Smooth muscle cell (in vitro differentiated cells): ENCODE results near the gene LAG3. TPM values are rescaled to one million over a fixed set of nuclear protein-coding genes. Genes with fewer than 3 reads are reported as not detected.

ENCODE experiments used
- DNase-seq: peaks from one replicate; lab custom pipeline; 2025; ENCODE audit not compliant: unreplicated experiment; lab: John Stamatoyannopoulos, UW
- H2AFZ ChIP-seq: fragments of 200-600 bp; sonication (generic); 2 replicates; pipeline ENCODE4 v1.6.0; 2016; ENCODE audit warnings: antibody characterized with exemption, low read depth, mild to moderate bottlenecking
- H3F3A ChIP-seq: fragments of 200-600 bp; sonication (generic); 2 replicates; pipeline ENCODE4 v1.6.0; 2017; ENCODE audit warnings: antibody characterized with exemption, low read depth
- H3K27ac ChIP-seq: fragments of 200-600 bp; sonication (generic); 2 replicates; pipeline ENCODE4 v1.5.1; 2016; ENCODE audit warnings: low read depth, mild to moderate bottlenecking
- H3K27me3 ChIP-seq: fragments of 200-600 bp; sonication (generic); 2 replicates; pipeline ENCODE4 v1.6.1; 2016; ENCODE audit warnings: low read depth, mild to moderate bottlenecking
- H3K36me3 ChIP-seq: fragments of 200-600 bp; sonication (generic); 2 replicates; pipeline ENCODE4 v1.5.1; 2016; ENCODE audit warnings: low read depth
- H3K4me1 ChIP-seq: fragments of 200-600 bp; sonication (generic); 2 replicates; pipeline ENCODE4 v1.5.1; 2016; ENCODE audit warnings: low read depth
- H3K4me2 ChIP-seq: fragments of 200-600 bp; sonication (generic); 2 replicates; pipeline ENCODE4 v1.6.0; 2016; ENCODE audit warnings: mild to moderate bottlenecking
- H3K4me3 ChIP-seq: fragments of 200-600 bp; sonication (generic); 2 replicates; pipeline ENCODE4 v1.5.1; 2016; ENCODE audit warnings: mild to moderate bottlenecking
- H3K79me2 ChIP-seq: fragments of 200-600 bp; sonication (generic); 2 replicates; pipeline ENCODE4 v1.6.0; 2016; ENCODE audit warnings: low read depth, mild to moderate bottlenecking
- H3K9ac ChIP-seq: fragments of 200-600 bp; sonication (generic); 2 replicates; pipeline ENCODE4 v1.6.0; 2016; ENCODE audit warnings: low read depth
- H3K9me3 ChIP-seq: fragments of 200-600 bp; sonication (generic); replicated peaks from 2 replicates; pipeline ENCODE4 v1.5.1; 2016; ENCODE audit warnings: low read depth
- H4K20me1 ChIP-seq: fragments of 200-600 bp; sonication (generic); 2 replicates; pipeline ENCODE4 v1.6.0; 2016; ENCODE audit warnings: low read depth
- CTCF ChIP-seq: fragments of 200-600 bp; sonication (generic); IDR thresholded peaks from 2 replicates; pipeline ENCODE4 v1.5.1; 2017; ENCODE audit warnings: borderline replicate concordance, mild to moderate bottlenecking, antibody characterized with exemption; ENCODE audit not compliant: insufficient read depth, poor library complexity, severe bottlenecking
- WGBS: methylation state at CpG from one replicate; pipeline ENCODE4 v1.1.7; 2016; ENCODE audit warnings: low lambda C conversion rate; 5-methylcytosine and 5-hydroxymethylcytosine counted together
- polyA plus RNA-seq: library from polyadenylated mRNA; unstranded; fragments of >200 nt; fragmentation: Nextera tagmentation; extraction: Ambion mirVana; gene quantifications from 2 replicates; pipeline ENCODE4 v1.2.1, GENCODE V29; 2016
- total RNA-seq: library from RNA; depleted of rRNA; stranded (reverse); fragments of >200 nt; gene quantifications from 2 replicates; pipeline ENCODE4 v1.2.3, GENCODE V29; 2014

The LAG3 gene
- total and polyA plus RNA-seq, 2 experiments from 2014 or later, result 0.18 to 1.7 TPM

- no peaks in the 10 kb centered on the region for H3K9me3 ChIP-seq
- peaks cover 26% of the 10 kb centered on the region for H3K79me2 ChIP-seq
- WGBS, result 98% methylated on average over 28 of the region's 28 CpGs
- peaks cover 9% of the 10 kb centered on the region for H3F3A ChIP-seq
- H3K27me3 ChIP-seq, result no peaks in the 10 kb centered on the region
- H3K4me1 ChIP-seq, result peaks cover under 1% of the 10 kb centered on the region
- H3K27ac ChIP-seq, result no peak overlapping the region
- H3K9ac ChIP-seq, result no peak overlapping the region
- H4K20me1 ChIP-seq, result peaks cover 30% of the 10 kb centered on the region
- no peak for DNase-seq
- peaks cover 9% of the 10 kb centered on the region for H3K36me3 ChIP-seq
- no peak overlapping the region for H3K4me3 ChIP-seq
- H2AFZ ChIP-seq, result no peak overlapping the region
- TF ChIP-seq CTCF, result no peak
- no peak overlapping the region for H3K4me2 ChIP-seq
These were observed 23.6 kb upstream of the LAG3 start for GRCh38 chr12:6748761-6749160.

- no peaks in the 10 kb centered on the region for H3K27me3 ChIP-seq
- TF ChIP-seq CTCF, result no peak
- 91% methylated on average over 4 of the region's 4 CpGs for WGBS
- no peak for DNase-seq
- no peak overlapping the region for H3K27ac ChIP-seq
- H3K79me2 ChIP-seq, result peaks cover 26% of the 10 kb centered on the region
- H3F3A ChIP-seq, result peaks cover 6% of the 10 kb centered on the region
- no peak overlapping the region for H3K4me3 ChIP-seq
- peaks cover 6% of the 10 kb centered on the region for H3K4me1 ChIP-seq
- no peak overlapping the region for H3K4me2 ChIP-seq
- H4K20me1 ChIP-seq, result peaks cover 30% of the 10 kb centered on the region
- peaks cover 9% of the 10 kb centered on the region for H3K36me3 ChIP-seq
- H2AFZ ChIP-seq, result no peak overlapping the region
- no peaks in the 10 kb centered on the region for H3K9me3 ChIP-seq
- H3K9ac ChIP-seq, result no peak overlapping the region
These were observed 21.8 kb upstream of the LAG3 start for GRCh38 chr12:6750506-6750905.

- H3K9me3 ChIP-seq, result no peaks in the 10 kb centered on the region
- H3K27ac ChIP-seq, result no peak overlapping the region
- H3K4me1 ChIP-seq, result peaks cover 6% of the 10 kb centered on the region
- H3K9ac ChIP-seq, result peak overlapping the region; percentile 99
- TF ChIP-seq CTCF, result no peak
- WGBS, result 95% methylated on average over 7 of the region's 7 CpGs
- peaks cover 9% of the 10 kb centered on the region for H3K36me3 ChIP-seq
- peaks cover 4% of the 10 kb centered on the region for H3F3A ChIP-seq
- H3K4me3 ChIP-seq, result peak overlapping the region; percentile 88
- peak overlapping the region; percentile 91 for H3K4me2 ChIP-seq
- peaks cover 26% of the 10 kb centered on the region for H3K79me2 ChIP-seq
- peaks cover 30% of the 10 kb centered on the region for H4K20me1 ChIP-seq
- no peaks in the 10 kb centered on the region for H3K27me3 ChIP-seq
- DNase-seq, result no peak
- H2AFZ ChIP-seq, result no peak overlapping the region
These were observed 20.6 kb upstream of the LAG3 start for GRCh38 chr12:6751767-6752166.

GRCh38 chr12:6752167-6752920, 20.0 kb upstream of the LAG3 start:
- Histone ChIP-seq H3K4me2 (peak overlapping the region; percentile 91), H2AFZ (no peak overlapping the region)
- DNase-seq, result no peak

More at GRCh38 chr12:6752167-6752920, 20.0 kb upstream of the LAG3 start:
- peak overlapping the region; percentile 99 for H3K9ac ChIP-seq
- H4K20me1 ChIP-seq, result peaks cover 30% of the 10 kb centered on the region
- H3K27me3 ChIP-seq, result no peaks in the 10 kb centered on the region
- H3K4me3 ChIP-seq, result peak overlapping the region; percentile 88
- H3K27ac ChIP-seq, result peak overlapping the region; percentile 98
- H3K4me1 ChIP-seq, result peaks cover 6% of the 10 kb centered on the region
- H3K9me3 ChIP-seq, result no peaks in the 10 kb centered on the region
- peaks cover 4% of the 10 kb centered on the region for H3F3A ChIP-seq
- H3K79me2 ChIP-seq, result peaks cover 26% of the 10 kb centered on the region
- whole genome bisulfite sequencing, result 7% methylated on average over 18 of the region's 24 CpGs
- TF ChIP-seq CTCF, result peak; percentile 29
- peaks cover 9% of the 10 kb centered on the region for H3K36me3 ChIP-seq
